Nephron (organoid): Measurements from ENCODE around the gene LRP4.

ENCODE experiments used
- H3K27ac Mint-ChIP-seq, 3 experiments: 2 replicates each; pipeline ENCODE4 v1.8.0; 2020; ENCODE audit warnings: mixed read lengths in 3 of 3, mild to moderate bottlenecking in 2 of 3, moderate library complexity in 1 of 3
- H3K27me3 Mint-ChIP-seq: 2 replicates; pipeline ENCODE4 v1.8.0; 2021; ENCODE audit warnings: low read depth, mild to moderate bottlenecking, moderate library complexity, mixed read lengths
- H3K36me3 Mint-ChIP-seq: 2 replicates; pipeline ENCODE4 v1.8.0; 2020; ENCODE audit warnings: low read depth, mixed read lengths
- H3K4me1 Mint-ChIP-seq: 2 replicates; pipeline ENCODE4 v1.8.0; 2020; ENCODE audit warnings: mixed read lengths
- H3K4me3 Mint-ChIP-seq, 3 experiments: 2 replicates each; pipeline ENCODE4 v1.8.0; 2020; ENCODE audit warnings: mild to moderate bottlenecking in 3 of 3, mixed read lengths in 3 of 3, moderate library complexity in 2 of 3
- H3K9me3 Mint-ChIP-seq: 2 replicates; pipeline ENCODE4 v1.8.0; 2020; ENCODE audit warnings: mixed read lengths
- CTCF ChIP-seq, 3 experiments: fragments of 200-600 bp; sonication (generic); IDR thresholded peaks; one replicate each; pipeline ENCODE4 v1.5.0; 2021; ENCODE audit warnings: antibody characterized with exemption in 3 of 3; ENCODE audit not compliant: unreplicated experiment in 3 of 3

Gene LRP4

GRCh38 chr11:46879056-46879585 is 39.2 kb downstream of the LRP4 start:
- H3K27me3 Mint-ChIP-seq, result no peaks in the 10 kb centered on the region
- no peaks in the 10 kb centered on the region for H3K4me1 Mint-ChIP-seq
- H3K36me3 Mint-ChIP-seq, result peaks cover 79% of the 10 kb centered on the region
- H3K4me3 Mint-ChIP-seq, result no peak overlapping the region
- no peak overlapping the region for H3K27ac Mint-ChIP-seq
- no peak for TF ChIP-seq CTCF (IDR thresholded peaks at IDR 0.05; ENCODE audit: unreplicated experiment in 3 of 3)
- no peaks in the 10 kb centered on the region for H3K9me3 Mint-ChIP-seq

- Mint-ChIP-seq H3K4me1 (no peaks in the 10 kb centered on the region), H3K36me3 (peaks cover 75% of the 10 kb centered on the region), H3K9me3 (no peaks in the 10 kb centered on the region), H3K27me3 (no peaks in the 10 kb centered on the region), H3K27ac (no peak overlapping the region), H3K4me3 (no peak overlapping the region)
- no peak for TF ChIP-seq CTCF (IDR thresholded peaks at IDR 0.05; ENCODE audit: unreplicated experiment in 3 of 3)
Observed at GRCh38 chr11:46877580-46877979, 40.8 kb downstream of the LRP4 start.

- no peaks in the 10 kb centered on the region for H3K27me3 Mint-ChIP-seq
- H3K4me1 Mint-ChIP-seq, result no peaks in the 10 kb centered on the region
- TF ChIP-seq CTCF (IDR thresholded peaks at IDR 0.05; ENCODE audit: unreplicated experiment in 3 of 3), result no peak
- peaks cover 70% of the 10 kb centered on the region for H3K36me3 Mint-ChIP-seq
- H3K4me3 Mint-ChIP-seq, result no peak overlapping the region
- no peak overlapping the region for H3K27ac Mint-ChIP-seq
- no peaks in the 10 kb centered on the region for H3K9me3 Mint-ChIP-seq
Observed at GRCh38 chr11:46876471-46876870, 41.9 kb downstream of the LRP4 start.

GRCh38 chr11:46874586-46874985 is 43.8 kb downstream of the LRP4 start:
- Mint-ChIP-seq H3K4me3 (no peak overlapping the region), H3K36me3 (peaks cover 71% of the 10 kb centered on the region), H3K27ac (no peak overlapping the region), H3K4me1 (no peaks in the 10 kb centered on the region), H3K27me3 (no peaks in the 10 kb centered on the region), H3K9me3 (no peaks in the 10 kb centered on the region)
- TF ChIP-seq CTCF (IDR thresholded peaks at IDR 0.05; ENCODE audit: unreplicated experiment in 3 of 3), result no peak

GRCh38 chr11:46868912-46869311 is 49.4 kb downstream of the LRP4 start:
- no peak overlapping the region for H3K27ac Mint-ChIP-seq

More at GRCh38 chr11:46868912-46869311, 49.4 kb downstream of the LRP4 start:
- Mint-ChIP-seq H3K27me3 (no peaks in the 10 kb centered on the region), H3K36me3 (peaks cover 70% of the 10 kb centered on the region), H3K4me1 (no peaks in the 10 kb centered on the region), H3K4me3 (no peak overlapping the region), H3K9me3 (no peaks in the 10 kb centered on the region)
- no peak for TF ChIP-seq CTCF (IDR thresholded peaks at IDR 0.05; ENCODE audit: unreplicated experiment in 3 of 3)
